ENCODE results near the gene EIF5A.

Gene EIF5A

DNA sequence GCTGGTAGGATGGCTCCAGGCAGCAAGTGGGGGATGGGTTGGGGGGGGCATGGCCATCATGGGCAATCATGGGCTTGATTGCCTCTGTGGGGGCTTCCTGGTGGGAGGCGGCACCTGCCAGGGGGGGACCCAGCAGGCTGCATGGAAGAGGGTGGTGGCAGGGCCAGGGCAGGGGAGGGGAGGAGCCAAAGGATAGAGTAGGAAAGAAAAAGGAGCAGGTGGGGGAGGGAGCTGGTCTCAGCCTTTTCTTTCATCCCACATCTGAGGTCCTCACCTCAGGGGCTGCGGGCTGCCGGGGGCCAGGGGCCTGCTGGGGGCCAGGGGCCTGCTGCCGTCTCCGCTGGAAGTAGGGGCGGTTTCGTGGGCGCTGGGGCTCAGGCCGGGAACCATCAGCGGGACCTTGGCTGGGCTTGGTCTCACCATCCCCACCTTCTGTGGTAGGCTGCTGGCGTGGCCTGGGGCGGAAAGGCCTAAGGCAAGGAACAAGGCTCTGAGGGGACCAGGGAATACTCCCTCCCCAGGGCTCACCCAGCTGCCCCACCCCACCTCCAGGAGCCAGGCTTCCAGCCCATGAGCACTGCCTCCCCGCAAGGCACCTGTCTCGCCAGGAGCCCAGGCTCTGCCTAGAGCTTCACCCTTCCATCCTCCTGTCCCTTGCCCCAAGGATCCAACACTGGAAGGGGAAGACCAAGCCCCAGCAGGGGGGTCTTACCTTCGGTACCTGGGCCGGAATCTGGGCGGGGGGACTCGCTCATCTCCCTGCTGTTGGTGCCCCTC is 18.0 kb upstream of the EIF5A start:
- no peak for DNase-seq

DNA sequence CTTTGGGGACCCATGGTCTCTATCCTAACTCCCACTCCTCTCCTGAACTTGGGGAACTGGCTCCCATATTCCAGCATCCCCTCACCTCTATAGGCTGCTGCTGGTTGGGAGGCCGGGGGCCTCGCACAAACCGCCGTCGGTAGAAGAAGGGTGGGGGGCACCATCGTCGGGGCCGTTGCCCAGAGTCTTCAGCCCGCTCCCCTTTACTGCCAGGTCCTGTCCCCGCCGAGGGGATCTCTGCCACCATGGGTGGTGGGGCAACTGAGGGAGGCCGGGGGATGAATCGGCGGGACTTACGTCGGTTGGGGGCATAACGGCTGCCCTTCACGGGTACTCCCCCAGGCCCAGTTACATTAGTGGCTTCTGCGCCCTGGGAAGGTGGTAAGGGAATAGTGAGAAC is 17.3 kb upstream of the EIF5A start:
- DNase-seq = no peak

DNA sequence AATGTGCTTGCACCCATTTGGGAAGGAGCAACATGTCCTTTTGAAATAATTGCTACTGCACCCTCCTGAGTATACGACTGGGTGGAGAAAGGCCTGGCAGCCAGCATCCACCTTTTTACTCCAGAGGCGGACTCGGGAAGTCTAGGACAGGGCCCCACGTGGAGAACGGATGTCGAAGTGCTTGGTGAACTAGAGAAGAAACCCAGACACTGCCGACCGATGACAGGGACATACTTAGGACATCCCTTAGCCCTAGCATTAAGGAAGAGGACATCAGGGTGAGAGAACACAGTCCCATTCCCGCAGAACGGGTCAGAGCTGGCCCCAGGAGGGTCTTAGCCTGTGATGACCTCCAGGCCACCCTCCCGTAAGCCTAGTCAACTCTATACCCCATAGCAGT is 16.7 kb upstream of the EIF5A start:
- no peak for DNase-seq

DNA sequence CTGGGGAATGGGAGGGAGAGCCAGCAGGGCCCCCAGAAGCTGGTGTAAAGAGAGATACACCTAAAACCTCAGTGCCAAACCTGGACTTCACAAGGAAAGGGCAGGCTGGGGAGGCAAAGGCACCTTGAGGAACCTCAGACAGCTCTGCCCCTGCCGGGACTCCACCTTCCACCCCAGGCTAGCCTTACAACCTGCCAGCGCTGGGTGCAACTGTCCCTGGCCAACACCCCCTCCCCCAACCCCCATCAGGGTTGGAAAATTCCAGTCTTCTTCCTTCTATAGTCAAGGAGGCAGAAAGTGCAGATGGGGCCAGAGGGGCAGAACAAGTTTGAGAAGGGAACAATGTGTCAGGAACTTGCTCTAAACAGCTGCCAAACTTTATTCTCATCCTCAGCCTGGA is 15.2 kb upstream of the EIF5A start:
- DNase-seq = no peak

DNA sequence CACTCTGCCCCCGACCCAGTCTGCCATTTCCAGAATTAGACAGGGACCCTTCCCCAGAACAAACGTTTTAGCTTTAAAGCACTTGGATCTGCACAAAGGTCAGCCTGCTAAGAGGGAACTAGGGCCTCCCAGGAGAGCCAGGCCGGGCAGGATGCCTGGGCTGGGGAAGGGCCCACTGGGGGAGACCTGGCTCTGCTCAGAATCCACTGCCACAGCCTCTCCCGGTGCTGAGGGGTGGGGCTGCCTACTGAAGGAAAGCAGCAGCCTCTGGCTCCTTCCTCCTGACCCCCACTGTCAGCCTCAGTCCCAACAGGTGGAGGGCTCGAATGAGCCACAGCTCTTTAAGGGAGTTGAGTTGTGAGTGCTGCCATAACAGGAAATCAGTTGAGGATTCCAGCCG is 14.7 kb upstream of the EIF5A start:
- no peak for DNase-seq

DNA sequence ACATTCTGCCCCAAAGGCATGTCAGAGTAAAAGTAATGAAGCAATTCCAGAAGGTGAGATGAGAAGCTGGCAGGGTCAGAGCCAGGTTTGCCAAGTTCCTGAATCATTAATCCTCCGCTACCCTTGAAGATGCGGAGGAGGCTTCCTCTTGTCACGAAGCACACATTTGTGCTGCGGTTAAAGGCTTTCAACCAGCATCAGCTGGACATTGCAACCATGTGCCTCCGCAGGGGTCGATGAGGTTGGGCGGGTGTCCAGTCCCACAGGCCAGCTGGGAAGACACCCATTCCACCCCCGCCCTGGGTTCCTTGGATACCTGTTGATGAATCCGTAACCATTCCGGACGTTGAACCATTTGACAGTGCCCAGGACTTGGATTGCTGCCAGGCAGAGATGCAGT is 14.3 kb upstream of the EIF5A start:
- DNase-seq = no peak

DNA sequence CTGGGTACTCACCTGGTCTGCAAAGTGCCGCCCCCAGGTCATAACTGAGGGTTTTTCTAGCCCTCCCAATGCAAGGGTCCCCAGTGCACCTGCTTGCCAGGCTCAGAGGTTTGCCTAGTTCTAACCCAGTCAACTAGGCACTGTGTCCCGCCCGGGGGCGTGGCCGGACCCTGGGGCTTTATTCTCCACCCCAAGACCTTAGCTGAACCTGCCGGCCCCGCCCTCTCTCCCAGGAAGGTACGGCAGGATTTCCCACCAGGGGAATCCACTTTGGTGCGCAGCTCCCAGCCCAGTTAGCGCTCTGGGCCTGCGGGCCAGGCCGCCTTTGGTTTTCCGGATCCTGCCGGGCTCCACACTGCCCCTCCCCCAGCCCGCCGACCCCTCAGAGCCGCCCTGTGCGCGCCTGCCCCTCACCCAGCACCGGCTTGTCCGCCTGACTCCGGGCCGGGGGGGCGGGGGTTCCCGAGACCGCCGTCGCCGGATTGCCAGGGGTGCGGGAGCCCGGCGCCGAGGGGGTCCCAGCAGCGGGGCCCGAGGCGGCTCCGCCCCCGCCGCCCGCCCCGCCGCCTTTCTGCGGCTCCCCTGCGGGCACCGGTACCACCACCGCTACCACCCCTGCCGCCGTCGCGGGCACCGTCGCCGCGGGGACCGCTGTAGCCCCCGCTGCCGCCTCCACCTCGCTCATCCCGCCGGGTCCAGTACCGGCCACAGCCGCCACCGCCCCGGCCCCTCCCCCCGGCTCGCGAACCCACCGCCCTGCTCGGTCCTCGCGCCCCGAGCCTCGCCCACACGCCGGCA is 13.4 kb upstream of the EIF5A start:
- no peak for DNase-seq

DNA sequence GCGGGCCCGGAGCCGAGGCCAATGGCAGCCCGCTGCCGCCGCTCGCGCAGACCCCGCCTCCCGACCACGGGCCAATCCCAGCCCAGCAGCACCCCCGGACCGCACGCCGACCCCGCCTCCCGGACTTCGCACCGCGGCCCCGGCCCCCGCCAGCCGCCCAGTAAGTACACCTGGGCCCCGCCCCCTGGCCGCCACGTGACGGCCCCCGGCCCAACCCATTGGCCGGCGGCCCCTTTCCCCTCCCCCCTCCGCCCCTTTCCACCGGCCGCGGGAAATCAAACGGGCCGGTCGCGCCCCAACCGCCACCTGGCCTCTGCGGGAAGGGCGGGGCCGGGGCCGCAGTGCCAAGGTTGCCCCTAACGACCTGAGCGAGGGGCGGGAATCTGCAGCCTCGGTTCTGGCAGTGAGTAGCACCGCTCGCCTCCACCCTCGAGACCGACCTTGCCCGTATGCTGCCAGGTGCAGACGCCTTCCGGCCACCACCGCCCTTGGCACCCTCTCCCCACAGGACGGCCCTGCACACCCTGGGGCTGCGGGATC is 12.7 kb upstream of the EIF5A start, which contains the start of gene YBX2:
TSS of gene YBX2 (minus strand) at position 26 of the 540 bp plus-strand sequence. CDS start 139 bp downstream, outside the sequence.
- DNase-seq = peak; percentile 34

DNA sequence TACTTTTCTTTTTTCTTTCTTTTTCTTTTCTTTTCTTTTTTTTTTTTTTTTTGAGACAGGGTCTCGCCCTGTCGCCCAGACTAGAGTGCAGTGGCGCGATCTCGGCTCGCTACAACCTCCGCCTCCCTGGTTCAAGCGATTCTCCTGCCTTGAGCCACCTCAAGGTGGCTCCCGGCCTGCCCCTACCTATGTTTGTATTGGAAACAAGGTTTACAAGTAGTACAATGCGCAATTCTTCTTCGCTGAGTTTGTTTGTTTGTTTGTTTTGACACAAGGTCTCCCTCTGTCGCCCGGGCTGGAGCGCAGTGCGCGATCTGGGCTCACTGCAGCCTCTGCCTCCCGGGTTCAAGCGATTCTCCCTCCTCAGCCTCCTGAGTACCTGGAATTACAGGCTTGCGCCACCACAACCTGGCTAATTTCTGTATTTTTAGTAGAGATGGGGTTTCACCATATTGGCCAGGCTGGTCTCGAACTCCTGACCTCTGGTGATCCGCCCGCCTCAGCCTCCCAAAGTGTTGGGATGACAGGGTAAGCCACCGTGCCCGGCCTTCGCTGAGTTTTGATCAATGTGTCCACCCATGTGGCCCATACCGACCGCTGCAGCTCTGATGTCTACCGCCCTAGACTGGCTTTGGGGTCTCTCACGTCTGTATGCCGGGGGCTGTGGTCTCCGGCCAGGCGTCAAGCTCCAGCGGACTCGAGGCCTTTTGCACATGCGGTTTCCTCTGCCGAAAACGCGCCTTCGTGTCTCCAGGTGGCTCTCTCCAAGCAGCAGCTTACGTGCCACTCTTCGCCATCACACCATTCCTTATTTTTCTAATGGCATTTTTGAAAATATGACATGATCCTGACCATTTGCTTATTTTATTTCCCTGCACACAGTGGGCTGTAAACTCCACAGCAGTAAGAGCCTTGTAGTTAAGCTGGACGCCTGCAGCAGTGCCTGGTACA is 11.9 kb upstream of the EIF5A start:
- DNase-seq = no peak

DNA sequence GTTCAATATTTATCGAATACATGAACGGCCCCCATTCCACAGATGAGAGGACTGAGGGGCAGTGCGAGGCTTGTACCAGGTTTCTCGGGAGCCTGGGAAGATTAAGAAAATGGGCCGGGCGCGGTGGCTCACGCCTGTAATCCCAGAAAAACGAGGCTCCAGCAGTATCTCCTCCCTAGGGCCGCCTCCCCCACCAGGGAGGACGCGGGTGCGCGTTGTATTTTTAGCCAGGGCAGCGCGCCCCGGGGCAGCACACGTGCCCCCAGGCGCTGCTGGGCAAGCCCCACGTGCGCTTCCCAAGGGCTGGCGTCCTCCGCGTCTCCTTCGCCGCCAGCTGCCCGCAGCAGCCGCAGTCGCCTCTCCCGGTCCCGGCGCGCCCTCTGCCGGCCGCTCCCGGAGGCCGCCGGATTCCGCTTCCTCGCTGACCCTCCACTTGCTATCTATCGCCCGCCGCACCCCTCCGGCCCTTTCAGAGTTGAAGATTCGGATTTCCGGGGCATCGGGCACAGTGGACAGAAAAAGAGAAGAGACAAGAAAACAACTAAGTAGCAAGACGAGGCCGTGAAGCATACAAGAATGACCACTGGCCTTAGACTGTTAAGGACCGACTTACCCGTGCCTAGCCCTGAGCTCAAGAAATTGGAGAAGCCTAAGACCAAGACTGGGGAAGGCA is 11.1 kb upstream of the EIF5A start:
- DNase-seq = peak; percentile 81

DNA sequence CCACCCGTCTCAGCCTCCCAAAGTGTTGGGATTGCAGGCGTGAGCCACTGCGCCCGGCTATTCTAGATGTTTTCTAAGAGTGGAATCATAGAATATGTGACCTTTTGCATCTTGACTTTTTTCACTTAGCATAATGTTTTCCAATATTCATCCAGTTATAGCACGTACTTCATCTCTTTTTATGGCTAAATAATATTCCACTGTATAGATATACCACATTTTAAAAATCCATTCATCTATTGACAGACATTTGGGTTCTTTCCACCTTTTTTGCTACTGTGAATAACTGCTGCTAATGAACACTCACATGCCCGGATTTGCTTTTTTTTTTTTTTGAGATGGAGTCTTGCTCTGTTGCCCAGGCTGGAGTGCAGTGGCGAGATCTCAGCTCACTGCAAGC is 3.2 kb upstream of the EIF5A start:
- no peak for DNase-seq

DNA sequence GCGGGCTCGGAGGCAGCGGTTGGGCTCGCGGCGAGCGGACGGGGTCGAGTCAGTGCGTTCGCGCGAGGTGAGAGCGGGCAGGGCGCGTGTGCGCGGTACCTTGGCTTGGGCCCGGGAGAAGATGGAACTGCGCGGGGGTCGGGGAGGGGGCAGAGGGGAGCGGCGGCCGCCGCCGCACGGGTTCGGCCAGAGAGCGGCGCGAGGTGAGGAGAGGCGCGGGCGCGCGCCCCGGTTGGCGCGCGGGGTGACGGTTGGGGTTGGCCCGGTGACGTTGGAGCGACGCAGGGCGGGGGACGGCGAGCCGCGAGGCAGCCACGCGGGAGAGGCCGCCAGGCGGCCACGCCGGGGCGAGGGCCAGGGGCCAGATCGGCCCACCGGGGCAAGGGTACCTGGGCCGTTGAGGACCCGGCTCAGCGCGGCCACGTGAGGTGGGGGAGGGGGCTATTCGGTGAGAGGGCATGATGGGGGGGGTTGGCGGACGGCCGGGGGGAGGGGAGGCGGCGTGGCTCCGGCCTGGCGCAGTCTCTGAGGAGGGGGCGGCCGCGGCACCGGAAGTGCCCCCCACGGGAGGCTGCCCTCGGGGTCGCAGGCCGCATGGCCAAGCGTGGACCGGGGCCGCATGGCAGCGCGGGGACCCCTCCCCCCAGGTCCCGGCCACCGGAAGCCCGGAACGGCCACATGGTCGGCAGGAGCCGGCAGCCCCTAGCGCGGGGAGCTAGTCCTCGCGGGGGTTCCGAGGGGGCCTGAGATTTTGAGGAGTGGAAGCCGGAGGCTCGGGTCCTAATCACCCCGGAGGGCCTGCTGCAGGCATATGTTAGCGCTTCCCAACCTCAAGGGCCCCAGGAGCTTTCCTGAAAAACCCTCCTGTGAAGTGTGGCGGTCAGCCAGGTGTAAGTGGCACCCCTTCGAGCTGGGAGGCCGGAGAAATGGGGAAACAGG is 527 bp downstream of the EIF5A start:
- no peak for DNase-seq

DNA sequence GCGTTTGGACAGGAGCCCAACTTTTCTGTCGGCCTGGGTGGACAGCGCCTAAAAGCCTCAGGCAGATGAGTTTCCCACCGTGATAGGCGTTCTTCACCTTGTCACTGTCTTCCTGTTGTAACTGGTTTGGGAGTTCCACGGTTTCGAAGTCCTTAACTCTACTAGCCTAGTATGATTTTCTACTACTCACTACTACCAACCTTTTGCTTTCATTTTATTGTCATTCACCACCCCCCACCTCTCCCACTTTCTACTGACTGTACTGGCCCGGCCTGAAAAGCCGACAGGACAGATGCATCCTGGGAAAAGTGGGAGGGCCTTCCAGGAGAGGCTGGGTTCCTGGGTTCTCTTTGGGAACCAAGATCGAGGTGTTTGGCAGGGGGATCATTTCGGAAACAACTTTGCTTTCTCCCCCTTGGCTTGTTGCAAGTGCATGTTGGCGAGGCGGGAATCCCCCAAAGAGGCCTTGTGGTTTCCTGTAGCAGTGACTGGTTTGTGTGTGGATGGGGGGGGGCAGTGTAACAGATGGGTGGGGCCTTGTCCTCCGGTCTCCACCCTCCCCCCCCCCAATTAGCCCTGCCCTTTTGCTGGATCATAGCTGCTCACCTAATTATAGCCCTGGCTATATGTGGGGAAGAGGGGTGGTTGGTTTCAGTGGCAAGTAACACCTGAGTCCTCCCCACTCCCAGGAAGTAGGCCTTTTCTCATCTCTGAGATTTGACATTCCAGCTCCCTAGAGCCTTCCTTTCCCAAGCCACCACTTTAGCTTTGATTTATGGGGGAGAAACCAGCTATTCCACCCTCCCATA is 1.4 kb downstream of the EIF5A start:
- peak; percentile 49 for DNase-seq

DNA sequence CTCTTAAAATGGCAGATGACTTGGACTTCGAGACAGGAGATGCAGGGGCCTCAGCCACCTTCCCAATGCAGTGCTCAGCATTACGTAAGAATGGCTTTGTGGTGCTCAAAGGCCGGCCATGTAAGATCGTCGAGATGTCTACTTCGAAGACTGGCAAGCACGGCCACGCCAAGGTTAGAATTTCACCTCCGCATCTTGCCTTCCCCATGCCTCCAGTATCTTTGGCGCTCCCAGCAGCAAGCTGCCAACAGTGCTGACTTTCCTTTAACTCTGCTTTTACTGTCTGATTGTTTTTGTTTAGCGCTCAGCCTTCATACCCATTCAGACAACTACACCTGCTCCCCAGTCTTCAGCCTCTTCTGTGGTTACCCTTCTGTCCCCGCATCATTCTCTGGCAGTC is 2.2 kb downstream of the EIF5A start:
- no peak for DNase-seq

DNA sequence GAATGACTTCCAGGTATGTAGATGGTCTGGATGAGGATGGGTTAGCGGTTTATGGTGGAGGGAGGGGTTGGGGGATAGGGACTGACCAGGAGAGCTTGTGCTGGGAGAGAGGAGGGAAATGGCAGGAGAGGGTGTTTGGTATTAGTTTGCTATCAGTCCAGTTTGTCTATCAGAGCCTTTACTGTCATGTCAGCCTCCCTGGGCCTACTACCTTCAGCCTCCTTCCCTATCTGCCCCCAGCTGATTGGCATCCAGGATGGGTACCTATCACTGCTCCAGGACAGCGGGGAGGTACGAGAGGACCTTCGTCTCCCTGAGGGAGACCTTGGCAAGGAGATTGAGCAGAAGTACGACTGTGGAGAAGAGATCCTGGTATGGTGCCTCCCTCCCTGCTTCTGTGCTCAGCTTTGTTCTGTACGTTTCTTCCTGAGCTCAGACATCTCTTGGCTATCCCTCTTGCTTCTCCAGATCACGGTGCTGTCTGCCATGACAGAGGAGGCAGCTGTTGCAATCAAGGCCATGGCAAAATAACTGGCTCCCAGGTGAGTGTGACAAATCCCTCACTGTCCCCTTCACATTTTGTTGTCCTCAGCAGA is 3.8 kb downstream of the EIF5A start:
- no peak for DNase-seq

DNA sequence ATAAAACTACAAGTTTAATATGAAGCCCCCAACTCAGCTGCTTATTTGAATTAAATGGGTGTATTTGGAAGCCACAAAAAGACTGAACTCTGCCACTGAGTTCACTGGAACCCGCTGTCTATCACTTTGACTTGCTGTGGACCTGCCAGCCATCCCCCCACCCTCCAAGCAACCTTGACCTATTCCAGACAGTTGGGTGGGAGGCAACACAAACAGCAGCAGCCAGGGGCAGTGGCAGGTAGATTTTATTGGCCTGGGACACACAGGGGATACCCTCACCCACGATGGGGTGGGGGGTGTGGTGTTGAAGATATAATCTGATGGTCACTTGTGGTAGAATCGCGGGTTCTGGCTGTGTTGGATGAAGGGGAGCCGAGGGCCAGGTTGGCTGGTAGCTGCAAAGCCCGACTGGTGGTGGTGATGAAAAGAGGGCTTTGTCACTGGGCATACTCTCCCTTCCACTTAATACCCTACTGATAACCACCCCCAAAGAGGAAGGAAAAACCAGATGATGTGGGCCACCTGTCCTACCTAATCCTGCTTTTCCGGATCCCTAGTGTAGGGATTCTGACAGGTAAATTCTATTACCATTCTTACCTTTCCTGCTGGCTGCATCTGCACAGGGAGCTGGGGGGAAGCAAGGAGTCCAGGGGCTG is 5.1 kb downstream of the EIF5A start:
- no peak for DNase-seq

DNA sequence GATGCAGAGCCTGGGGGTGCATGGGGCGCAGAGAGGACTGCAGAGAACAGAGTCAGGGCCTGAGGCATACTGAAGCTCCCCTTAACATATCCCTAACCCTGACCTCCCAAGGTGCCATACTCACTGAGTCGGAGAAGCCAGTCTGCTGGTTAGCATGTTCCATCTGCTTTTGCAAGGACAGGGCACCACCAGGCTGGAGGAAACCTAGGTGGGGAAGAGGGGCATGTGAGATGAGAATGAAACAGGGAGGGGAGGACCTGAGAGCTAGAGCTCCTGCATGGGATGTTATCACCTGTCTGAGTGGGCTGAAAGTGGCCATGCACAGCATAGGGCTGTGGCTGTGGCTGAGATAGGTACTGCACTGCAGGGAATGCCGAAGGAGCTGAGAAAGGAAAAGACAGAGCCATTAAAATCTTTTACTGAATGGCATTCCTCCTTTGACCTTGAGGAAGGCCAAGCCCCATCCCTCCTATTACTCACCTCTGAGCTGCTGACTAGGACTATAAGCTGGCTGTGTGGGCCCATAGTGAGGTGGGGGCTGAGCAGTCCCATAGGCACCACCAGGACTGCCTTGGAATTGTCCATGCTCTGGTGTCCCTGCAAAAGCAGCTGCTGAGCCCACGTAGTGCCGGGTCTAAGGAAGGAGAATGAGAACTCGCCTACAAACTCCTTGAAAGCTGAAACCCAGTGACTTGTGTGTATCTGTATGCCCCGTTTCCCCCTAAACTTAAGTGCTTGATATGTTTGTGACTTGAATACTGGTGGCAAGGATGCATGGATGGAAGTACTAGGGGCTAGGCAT is 5.9 kb downstream of the EIF5A start:
- DNase-seq = no peak
